Smooth muscle cell of the brain vasculature (primary cell): ENCODE results near the gene SPAG4.

Experiments
- DNase-seq: peaks from one replicate; pipeline ENCODE4 v3.0.0-alpha.2; 2012; ENCODE audit warnings: low read depth, low spot score

The SPAG4 gene

DNA sequence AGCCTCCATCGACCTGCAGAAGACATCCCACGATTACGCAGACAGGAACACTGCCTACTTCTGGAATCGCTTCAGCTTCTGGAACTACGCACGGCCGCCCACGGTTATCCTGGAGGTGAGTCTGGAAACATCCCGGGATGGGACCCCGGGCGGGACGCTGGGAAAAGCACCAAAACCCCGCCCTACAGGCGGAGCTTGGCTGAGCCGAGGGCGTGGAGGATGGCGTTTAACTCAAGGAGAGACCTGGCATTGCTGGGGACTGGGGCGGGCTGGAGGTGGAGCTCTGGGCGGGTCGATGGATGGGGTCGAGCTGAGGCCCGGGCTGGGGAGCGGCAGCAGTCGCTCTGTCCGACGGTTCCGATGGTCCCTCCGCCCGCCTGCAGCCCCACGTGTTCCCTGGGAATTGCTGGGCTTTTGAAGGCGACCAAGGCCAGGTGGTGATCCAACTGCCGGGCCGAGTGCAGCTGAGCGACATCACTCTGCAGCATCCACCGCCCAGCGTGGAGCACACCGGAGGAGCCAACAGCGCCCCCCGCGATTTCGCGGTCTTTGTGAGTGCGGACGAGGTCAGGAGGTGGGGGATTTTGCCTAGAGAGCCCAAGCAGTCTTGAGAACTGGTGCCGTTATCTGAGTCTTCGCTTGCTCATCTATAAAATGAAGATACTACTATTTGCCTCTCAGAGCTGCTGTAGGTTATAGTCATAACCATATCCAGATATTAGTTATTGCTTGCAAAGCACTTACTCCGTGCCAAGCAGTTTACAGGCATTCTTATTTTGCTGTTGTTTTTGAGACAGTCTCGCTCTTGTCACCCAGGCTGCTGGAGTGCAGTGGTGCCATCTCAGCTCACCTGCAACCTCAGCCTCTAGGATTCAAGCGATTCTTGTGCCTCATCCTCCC, 3.8 kb downstream of the SPAG4 start:
- peak; percentile 50 for DNase-seq

DNA sequence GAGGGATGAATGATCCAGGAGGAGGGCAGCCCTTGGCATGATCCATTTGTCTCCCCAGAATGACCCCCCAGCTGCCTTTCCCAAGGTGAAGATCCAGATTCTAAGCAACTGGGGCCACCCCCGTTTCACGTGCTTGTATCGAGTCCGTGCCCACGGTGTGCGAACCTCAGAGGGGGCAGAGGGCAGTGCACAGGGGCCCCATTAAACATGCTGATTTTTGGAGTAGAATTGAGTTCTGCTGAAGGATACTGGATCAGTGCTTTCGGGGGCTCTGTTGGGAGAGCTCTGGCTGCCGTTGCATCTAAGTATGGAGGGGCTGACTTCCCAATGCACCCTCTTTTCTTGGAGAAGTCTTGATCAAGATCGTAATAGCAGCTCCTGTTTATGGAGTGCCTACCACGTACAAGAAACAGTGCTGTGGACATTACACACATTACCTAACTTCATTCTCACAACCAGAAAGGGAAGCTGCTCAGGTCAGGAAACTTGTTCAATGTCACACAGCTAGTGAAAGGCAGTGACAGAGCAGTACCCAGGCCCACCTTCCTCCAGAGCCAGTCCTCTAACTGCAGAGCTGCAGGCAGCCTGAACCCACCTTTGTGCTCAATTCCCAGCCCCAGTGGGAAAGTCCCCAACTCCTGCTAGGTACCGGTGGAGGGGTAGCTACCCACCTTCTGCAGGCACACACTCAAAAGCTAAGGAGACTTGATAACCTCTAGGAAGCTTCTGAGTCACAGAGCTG, 5.4 kb downstream of the SPAG4 start:
- DNase-seq: no peak

DNA sequence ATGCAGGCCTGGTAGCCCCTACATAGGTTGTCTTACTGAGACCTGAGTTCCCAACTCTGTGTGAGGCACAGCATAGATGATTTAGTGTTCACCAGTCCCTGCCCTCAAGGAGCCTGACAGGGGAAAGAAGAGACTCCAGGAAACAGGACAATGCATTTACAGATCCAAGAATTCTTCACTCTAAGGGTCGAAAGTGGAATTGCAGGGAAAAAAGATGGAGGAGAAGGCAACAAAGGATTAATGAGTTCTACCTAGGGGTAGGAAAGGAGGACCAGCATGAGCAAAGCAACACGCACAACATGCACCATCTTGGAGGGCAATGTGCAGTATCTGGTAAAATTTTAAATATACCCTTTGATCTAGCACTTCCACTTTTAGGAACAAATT, 5.9 kb downstream of the SPAG4 start:
- no peak for DNase-seq

DNA sequence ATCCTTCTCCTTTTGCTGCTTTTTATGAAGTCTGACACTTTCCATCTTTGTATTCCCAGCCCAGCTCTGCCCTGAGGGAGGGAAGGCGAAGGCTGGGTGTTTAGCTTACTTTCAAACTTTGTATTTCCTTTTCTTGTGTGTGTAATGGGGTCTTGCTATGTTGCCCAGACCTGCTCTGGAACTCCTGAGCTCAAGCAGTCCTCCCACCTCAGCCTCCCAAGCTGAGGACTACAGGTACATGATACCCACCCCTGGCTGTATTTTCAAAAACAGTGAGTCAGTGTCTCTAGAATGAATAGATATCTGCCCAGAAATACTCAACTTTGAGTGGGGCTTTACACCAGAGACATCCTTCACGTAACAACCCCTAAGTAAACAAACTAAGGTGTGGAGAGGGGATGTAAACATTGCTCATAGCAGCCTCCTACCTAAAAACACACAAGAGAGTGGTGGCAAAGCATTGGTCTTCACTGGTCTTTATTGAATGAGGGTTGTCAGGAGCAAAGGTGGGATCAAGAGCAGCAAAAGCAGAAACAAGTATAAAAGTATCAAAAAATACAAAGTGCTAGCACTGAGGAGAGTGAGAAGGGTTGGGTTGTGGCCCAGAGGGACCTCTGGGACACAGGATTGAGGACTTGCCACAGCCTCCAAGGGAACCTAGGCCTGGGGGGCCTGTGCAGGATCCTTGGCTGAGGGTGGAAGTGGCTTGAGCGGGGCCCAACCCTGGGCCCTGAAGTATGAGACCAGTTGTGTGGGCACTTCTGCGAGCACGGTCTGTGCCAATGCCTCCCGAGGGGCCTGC, 10.2 kb downstream of the SPAG4 start:
- DNase-seq: no peak

DNA sequence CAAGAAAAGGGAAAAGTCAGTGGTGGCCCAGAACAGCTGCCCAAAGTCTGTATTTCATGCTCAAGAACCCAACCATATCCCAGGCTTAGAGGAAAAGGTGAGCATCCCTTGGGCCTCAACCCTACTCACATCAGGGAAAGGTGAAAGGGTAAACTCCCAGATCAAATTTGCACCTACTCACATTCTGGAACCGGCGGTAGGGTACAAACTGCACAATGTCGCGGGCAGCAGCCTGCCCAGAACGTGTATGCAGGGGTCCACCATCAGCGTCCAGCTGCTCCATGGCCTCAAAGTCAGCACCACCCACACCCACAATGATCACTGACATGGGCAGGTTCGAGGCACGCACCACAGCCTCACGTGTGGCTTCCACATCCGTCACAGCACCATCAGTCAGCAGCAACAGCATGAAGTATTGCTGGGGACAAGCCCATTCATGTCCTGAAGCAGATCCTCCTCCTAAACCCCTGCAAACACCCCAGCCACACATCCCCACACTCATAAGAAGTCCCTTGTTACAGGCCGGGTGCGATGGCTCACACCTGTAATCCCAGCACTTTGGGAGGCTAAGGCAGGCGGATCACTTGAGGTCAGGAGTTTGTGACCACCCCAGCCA, 10.9 kb downstream of the SPAG4 start:
- no peak for DNase-seq

DNA sequence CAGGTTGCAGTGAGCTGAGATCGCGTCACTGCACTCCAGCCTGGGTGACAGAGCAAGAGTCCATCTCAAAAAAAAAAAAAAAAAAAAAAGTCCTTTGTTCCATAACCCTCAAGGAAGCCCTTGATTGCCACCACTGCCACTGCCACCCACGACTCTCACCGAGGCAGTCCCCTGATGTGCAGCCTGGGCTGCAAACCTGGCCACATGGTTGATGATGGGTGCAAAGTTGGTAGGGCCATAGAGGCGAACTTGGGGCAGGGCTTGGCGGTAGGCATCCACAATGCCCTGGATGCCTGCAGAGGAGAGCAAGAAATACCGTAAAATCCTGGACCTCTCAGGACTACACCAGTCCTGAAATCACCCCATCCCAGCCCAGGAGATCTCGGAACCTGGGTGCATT, 11.5 kb downstream of the SPAG4 start:
- no peak for DNase-seq

DNA sequence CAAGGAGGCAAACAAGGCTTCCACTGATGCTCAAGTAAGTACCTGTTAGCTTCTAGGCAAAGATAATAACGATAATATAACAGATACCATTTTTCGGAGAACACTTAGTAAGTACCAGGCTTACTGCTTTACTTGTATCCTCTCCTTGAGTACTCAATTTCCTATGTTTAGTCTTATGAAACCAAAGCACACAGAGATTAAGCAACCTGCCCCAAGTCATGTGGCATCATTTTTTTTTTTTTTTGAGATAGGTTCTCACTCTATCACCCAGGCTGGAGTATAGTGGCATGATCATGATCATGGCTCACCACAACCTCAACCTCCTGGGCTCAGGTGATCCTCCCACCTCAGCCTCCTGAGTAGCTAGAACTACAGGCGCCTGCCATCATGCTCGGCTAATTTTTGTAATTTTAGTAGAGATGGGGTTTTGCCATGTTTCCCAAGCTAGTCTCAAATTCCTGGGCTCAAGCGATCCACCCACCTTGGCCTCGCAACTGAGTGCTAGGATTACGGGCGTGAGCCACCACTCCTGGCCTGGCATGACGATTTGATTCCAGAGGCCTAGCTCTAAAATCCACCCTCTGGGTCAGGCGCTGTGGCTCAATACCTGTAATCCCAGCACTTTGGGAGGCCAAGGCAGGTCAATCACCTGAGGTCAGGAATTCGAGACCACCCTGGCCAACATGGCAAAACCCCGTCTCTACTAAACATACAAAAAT, 14.0 kb downstream of the SPAG4 start:
- DNase-seq: no peak

DNA sequence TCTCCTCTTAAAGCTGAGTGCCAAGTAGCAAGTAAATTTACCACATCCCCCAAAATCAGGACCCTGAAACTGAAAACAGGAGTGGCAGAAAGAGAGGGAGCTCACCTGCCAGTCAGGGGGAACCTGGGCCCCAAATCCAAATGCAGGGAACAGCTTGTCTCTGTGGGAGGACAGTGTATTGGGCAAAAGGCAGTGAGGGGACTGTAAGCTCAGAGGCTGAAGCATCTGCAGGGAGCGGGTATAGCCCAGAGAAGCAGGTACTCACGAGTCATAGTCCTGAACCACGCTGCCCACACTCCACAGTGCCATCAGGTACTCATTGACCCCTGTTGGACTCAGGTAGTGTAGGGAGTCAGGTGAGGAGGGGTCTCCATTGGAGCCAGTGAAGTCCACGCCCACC, 15.0 kb downstream of the SPAG4 start:
- DNase-seq: no peak

DNA sequence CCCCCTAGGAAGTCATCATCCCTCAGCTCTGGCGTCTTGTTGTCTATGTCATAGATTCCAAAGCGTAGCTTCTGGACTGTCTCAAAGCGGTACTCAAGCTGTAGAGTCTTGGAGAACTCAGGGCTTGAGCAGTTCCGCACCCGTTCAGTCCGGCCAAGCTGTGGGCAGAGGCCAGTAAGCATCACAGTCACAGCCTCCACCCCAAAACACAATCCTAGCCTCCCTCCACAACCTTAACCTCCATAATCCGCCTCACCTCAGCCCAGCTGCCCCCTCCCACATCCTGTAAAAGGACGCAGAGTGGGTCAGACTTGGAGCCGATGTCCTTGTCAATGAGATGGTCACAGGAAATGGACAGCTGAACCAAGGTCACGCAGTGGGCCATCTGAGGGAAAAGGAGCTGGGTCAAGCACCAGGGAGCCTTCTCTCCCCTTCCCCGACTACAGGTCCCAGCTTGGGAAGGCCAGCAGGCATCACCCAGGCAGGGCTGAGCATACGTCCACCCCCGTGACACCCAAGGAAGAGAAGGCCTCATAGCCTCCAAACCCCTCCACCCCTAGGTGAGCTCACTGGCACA, 17.0 kb downstream of the SPAG4 start:
- no peak for DNase-seq

DNA sequence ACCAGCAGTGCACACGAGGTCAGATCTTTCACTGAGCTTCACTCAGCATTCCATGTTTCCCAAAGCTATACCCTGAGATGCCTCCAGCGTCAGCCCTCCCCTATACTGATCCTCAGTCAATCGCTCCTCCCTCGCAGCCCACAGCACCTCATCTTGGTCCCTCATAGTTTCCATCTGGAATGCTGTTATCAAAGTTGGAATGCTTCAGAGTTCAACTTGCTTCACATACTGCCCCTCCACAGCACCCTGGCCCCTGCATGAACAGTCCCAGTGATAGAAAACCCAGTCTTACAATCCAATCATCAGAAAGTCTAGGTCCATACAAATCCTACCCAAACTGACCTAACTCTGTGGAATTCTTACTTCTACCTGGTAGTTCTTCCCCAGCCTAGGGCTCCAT, 20.0 kb downstream of the SPAG4 start:
- DNase-seq: no peak

DNA sequence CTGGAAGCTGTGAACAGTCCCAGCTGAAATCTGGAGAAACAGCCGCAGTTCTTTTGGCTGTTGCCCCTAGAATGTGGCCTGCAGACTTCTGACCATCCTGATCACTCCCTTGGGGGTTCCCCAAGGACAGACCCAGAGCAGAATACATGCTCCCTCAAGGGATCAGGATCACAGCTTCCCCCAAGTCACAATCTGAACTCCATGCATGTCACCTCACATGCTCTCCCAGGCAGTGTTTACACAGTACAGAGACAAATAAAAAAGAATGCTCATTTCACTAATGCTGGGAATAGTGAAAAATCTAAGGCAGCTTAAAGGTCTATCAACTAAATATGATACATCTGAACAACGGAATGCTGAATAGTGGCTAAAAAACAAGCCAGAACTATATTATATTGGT, 20.5 kb downstream of the SPAG4 start:
- DNase-seq: no peak

DNA sequence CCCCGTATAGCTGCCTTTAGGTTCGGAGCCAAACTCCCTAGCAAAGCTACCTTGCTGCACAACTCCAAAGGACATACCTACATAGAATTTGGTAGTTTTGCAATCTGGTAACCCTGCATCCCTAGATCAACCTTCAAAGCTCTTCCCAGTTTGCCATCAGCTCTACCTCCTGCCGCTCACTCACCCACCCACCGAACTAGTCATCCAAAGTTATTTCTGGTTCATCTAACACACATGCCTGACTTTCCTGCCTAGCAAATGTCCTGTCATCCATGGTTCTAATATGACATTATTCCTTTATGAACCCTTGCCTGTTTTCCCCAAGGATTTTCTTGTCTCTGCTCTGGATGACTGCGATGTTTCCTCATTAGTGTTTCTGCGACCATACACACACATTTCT, 21.6 kb downstream of the SPAG4 start:
- DNase-seq: no peak

DNA sequence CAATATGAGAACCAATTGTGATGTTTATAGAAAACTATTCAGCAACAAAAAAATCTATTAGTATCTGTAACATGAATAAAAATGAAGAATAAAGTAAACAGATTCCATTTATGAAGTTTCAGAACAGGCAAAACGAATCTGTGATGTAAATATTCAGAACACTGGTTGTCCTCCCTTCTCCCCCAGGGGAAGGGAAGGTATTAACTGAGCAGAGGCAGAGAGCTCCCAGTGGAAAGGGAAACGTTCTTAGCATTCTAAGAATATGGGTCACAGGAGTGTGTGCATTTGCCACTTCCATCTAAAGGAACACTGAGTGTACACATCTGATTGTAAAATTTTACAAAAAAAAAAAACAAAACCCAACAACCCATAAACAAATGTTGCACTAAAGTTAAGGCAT, 23.1 kb downstream of the SPAG4 start:
- no peak for DNase-seq

DNA sequence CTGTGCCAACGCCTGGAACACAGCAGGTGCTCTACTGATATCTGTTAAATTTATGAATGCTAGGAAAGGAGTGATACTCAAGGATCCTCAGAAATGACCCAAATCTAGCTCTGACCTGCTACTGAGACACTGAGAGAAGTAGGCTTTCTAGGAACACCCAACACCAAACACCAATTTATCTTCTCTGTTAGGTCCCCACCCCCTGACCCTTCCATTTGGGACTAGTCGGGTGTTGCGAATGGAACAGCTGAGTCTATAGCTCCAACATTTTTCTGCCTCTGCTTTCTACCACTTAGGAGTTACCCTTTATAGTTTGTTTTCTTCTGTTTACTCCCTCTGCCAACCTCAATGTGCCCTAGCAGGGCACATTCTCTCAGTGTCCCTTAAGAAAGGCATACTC, 25.1 kb downstream of the SPAG4 start:
- no peak for DNase-seq

DNA sequence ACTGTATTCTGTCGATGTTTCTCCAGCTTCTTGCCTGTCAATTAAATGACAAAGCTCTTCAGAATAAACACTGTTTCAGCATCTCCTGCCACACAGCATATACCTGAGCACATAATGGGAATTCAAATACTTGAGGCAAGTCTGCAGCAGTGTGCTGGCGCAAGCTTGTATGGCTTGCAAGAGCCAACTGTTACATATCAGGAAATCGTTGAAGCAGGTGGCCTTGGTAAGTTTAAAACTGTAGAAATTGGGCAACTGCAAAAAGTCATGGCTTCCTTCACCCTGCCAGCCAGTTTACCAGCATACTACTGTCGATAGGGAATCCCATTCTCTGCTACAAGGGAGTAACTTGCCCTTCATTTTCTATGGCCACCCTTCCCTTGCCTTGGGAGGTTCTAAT, 26.1 kb downstream of the SPAG4 start:
- no peak for DNase-seq

DNA sequence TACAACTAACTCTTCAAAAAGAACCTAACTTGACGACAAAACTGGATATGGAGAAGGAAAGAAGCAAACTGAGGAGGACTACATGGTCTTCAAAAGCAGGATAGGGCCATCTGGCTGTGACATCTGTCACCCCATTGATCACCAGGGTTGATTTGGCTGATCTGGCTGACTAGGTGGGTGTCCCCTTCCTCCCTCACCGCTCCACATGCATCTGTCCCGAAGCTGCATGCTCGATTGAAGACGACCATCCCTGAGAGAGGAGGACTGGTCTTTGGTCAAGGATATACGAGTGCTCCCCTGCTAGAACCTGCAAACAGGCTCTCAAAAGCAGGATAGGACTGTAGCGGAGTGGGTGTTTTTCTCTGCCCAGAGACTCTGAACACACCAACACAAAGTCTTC, 27.4 kb downstream of the SPAG4 start:
- no peak for DNase-seq

DNA sequence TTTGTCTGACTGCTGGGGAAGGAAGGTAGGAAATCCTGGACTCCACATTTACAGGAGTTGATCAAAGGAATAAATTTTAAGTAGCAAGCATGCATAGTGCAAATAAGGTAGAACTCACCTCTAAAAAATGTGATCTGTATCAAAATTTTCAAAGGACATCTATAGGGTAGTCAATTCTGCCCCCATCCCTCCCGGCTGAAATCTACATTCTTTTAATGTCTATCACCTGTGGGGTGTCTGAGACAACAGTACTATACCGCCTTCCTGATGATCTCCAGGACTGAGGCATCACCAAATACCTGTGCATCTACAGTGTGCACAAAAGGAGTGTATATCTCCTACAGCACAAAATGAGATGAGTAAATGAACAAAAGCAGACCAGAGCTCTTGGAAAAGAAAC, 29.2 kb downstream of the SPAG4 start:
- no peak for DNase-seq

DNA sequence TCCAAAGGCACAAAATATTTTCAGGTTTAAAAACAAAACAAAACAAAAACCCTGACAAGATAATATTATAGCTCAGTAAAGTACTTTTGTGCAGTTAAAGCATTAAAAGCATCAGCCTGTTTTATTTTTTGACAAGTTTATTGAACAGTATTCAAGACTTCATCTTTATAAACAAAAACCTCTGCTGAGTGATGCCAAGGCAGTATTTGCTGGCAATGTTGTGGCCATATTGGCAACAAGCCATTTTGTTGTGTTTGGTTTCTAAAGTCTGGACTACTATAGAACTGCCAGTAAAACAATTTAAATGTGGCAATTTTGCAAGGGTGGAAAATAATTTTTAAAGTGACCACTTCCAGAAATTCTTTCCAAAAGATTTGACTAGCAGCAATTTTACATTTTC, 33.2 kb downstream of the SPAG4 start:
- no peak for DNase-seq

DNA sequence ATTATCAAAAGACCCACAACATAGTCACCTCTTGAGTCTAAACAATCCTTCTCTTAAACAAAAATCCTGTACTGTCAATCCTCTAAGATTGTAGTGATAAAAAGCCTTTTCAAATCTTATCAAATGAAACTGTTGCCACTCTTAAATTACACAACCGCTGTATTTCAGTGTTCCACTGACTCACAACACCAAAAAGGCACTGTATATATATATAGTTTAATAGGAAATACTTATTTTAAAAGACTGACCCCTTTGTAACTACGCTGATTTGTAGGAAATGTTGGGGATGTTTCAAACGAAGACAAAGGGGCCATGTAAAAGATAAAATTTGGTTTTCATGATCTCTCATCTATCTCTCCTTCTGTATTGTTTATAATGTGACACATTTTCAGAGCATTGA, 35.0 kb downstream of the SPAG4 start:
- no peak for DNase-seq

DNA sequence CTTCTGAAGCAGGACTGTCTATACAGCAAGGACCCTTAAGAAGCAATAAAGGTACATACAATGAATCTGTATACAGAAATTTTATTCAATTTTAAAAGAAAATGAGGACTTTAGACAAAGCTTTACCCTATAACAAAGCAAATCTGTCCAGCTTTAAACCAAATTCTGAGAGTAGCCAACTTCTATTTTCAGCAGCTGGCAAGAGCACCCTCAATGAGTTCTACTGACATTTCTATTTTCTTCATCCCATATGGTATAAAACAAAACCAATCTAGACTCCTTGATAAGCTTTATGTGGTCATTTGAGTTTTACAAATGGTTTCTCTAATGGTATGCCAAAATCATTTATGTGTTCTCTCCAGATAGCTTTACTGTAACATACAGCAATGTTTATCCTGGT, 36.3 kb downstream of the SPAG4 start:
- DNase-seq: no peak
